ENCODE measurements around the gene THSD7B.

THSD7B gene

GRCh38 chr2:137175246-137175645 lies 409.9 kb downstream of the THSD7B start:
- peaks cover 0 to 4% (median 0%) of the 10 kb centered on the region in 5 donors for H3K36me3 ChIP-seq (ENCODE audit: control insufficient read depth in 5 of 5, insufficient read depth in 5 of 5, low read length in 5 of 5)
- no peak overlapping the region for H3K9ac ChIP-seq (ENCODE audit: low read length in 5 of 5)
- H3K4me3 ChIP-seq (ENCODE audit: low read depth in 1 of 5, low read length in 5 of 5), result no peak overlapping the region
- no peaks in the 10 kb centered on the region for H3K27me3 ChIP-seq (ENCODE audit: control insufficient read depth in 5 of 5, insufficient read depth in 4 of 5, low read length in 5 of 5)
- H3K9me3 ChIP-seq (ENCODE audit: control insufficient read depth in 5 of 5, low read length in 5 of 5), result no peaks in the 10 kb centered on the region
- H3K27ac ChIP-seq (ENCODE audit: low read depth, low read length), result no peak overlapping the region
- peaks cover 0 to 12% (median 6%) of the 10 kb centered on the region in 5 donors for H3K4me1 ChIP-seq (ENCODE audit: control insufficient read depth in 5 of 5, insufficient read depth in 5 of 5, low read length in 5 of 5)

GRCh38 chr2:137178951-137179377 lies 413.6 kb downstream of the THSD7B start:
- H3K36me3 ChIP-seq (ENCODE audit: control insufficient read depth in 5 of 5, insufficient read depth in 5 of 5, low read length in 5 of 5), result no peaks in the 10 kb centered on the region
- no peaks in the 10 kb centered on the region for H3K9me3 ChIP-seq (ENCODE audit: control insufficient read depth in 5 of 5, low read length in 5 of 5)
- no peak overlapping the region for H3K9ac ChIP-seq (ENCODE audit: low read length in 5 of 5)
- no peak overlapping the region for H3K27ac ChIP-seq (ENCODE audit: low read depth, low read length)
- no peak overlapping the region for H3K4me3 ChIP-seq (ENCODE audit: low read depth in 1 of 5, low read length in 5 of 5)
- no peaks in the 10 kb centered on the region for H3K27me3 ChIP-seq (ENCODE audit: control insufficient read depth in 5 of 5, insufficient read depth in 4 of 5, low read length in 5 of 5)
- H3K4me1 ChIP-seq (ENCODE audit: control insufficient read depth in 5 of 5, insufficient read depth in 5 of 5, low read length in 5 of 5), result peaks cover 0 to 12% (median 6%) of the 10 kb centered on the region in 5 donors

GRCh38 chr2:137179542-137179941 lies 414.2 kb downstream of the THSD7B start:
- Histone ChIP-seq H3K27ac (ENCODE audit: low read depth, low read length) (no peak overlapping the region), H3K36me3 (ENCODE audit: control insufficient read depth in 5 of 5, insufficient read depth in 5 of 5, low read length in 5 of 5) (no peaks in the 10 kb centered on the region), H3K4me1 (ENCODE audit: control insufficient read depth in 5 of 5, insufficient read depth in 5 of 5, low read length in 5 of 5) (peaks cover 0 to 12% (median 6%) of the 10 kb centered on the region in 5 donors), H3K27me3 (ENCODE audit: control insufficient read depth in 5 of 5, insufficient read depth in 4 of 5, low read length in 5 of 5) (no peaks in the 10 kb centered on the region), H3K9ac (ENCODE audit: low read length in 5 of 5) (no peak overlapping the region), H3K4me3 (ENCODE audit: low read depth in 1 of 5, low read length in 5 of 5) (no peak overlapping the region), H3K9me3 (ENCODE audit: control insufficient read depth in 5 of 5, low read length in 5 of 5) (no peaks in the 10 kb centered on the region)

GRCh38 chr2:137180012-137180411 lies 414.7 kb downstream of the THSD7B start:
- no peaks in the 10 kb centered on the region for H3K9me3 ChIP-seq (ENCODE audit: control insufficient read depth in 5 of 5, low read length in 5 of 5)
- no peak overlapping the region for H3K27ac ChIP-seq (ENCODE audit: low read depth, low read length)
- no peaks in the 10 kb centered on the region for H3K27me3 ChIP-seq (ENCODE audit: control insufficient read depth in 5 of 5, insufficient read depth in 4 of 5, low read length in 5 of 5)
- H3K4me1 ChIP-seq (ENCODE audit: control insufficient read depth in 5 of 5, insufficient read depth in 5 of 5, low read length in 5 of 5), result peaks cover 0 to 12% (median 6%) of the 10 kb centered on the region in 5 donors
- H3K9ac ChIP-seq (ENCODE audit: low read length in 5 of 5), result no peak overlapping the region
- H3K4me3 ChIP-seq (ENCODE audit: low read depth in 1 of 5, low read length in 5 of 5), result no peak overlapping the region
- H3K36me3 ChIP-seq (ENCODE audit: control insufficient read depth in 5 of 5, insufficient read depth in 5 of 5, low read length in 5 of 5), result no peaks in the 10 kb centered on the region

GRCh38 chr2:137181370-137181769 lies 416.0 kb downstream of the THSD7B start:
- H3K4me3 ChIP-seq (ENCODE audit: low read depth in 1 of 5, low read length in 5 of 5), result no peak overlapping the region
- peaks cover 0 to 3% (median 0%) of the 10 kb centered on the region in 5 donors for H3K9me3 ChIP-seq (ENCODE audit: control insufficient read depth in 5 of 5, low read length in 5 of 5)
- H3K27me3 ChIP-seq (ENCODE audit: control insufficient read depth in 5 of 5, insufficient read depth in 4 of 5, low read length in 5 of 5), result no peaks in the 10 kb centered on the region
- H3K9ac ChIP-seq (ENCODE audit: low read length in 5 of 5), result no peak overlapping the region
- H3K27ac ChIP-seq (ENCODE audit: low read depth, low read length), result no peak overlapping the region
- no peaks in the 10 kb centered on the region for H3K36me3 ChIP-seq (ENCODE audit: control insufficient read depth in 5 of 5, insufficient read depth in 5 of 5, low read length in 5 of 5)
- H3K4me1 ChIP-seq (ENCODE audit: control insufficient read depth in 5 of 5, insufficient read depth in 5 of 5, low read length in 5 of 5), result peaks cover 0 to 12% (median 6%) of the 10 kb centered on the region in 5 donors

- no peak overlapping the region for H3K27ac ChIP-seq (ENCODE audit: low read depth, low read length)
- peaks cover 0 to 3% (median 0%) of the 10 kb centered on the region in 5 donors for H3K9me3 ChIP-seq (ENCODE audit: control insufficient read depth in 5 of 5, low read length in 5 of 5)
- peaks cover 0 to 12% (median 6%) of the 10 kb centered on the region in 5 donors for H3K4me1 ChIP-seq (ENCODE audit: control insufficient read depth in 5 of 5, insufficient read depth in 5 of 5, low read length in 5 of 5)
- H3K9ac ChIP-seq (ENCODE audit: low read length in 5 of 5), result no peak overlapping the region
- no peaks in the 10 kb centered on the region for H3K36me3 ChIP-seq (ENCODE audit: control insufficient read depth in 5 of 5, insufficient read depth in 5 of 5, low read length in 5 of 5)
- H3K27me3 ChIP-seq (ENCODE audit: control insufficient read depth in 5 of 5, insufficient read depth in 4 of 5, low read length in 5 of 5), result no peaks in the 10 kb centered on the region
- no peak overlapping the region for H3K4me3 ChIP-seq (ENCODE audit: low read depth in 1 of 5, low read length in 5 of 5)
These were observed 416.7 kb downstream of the THSD7B start for GRCh38 chr2:137182071-137182470.

GRCh38 chr2:137183206-137183898 lies 418.0 kb downstream of the THSD7B start:
- Histone ChIP-seq H3K9me3 (ENCODE audit: control insufficient read depth in 5 of 5, low read length in 5 of 5) (peaks cover 0 to 3% (median 0%) of the 10 kb centered on the region in 5 donors), H3K27ac (ENCODE audit: low read depth, low read length) (no peak overlapping the region), H3K4me1 (ENCODE audit: control insufficient read depth in 5 of 5, insufficient read depth in 5 of 5, low read length in 5 of 5) (peaks cover 0 to 10% (median 6%) of the 10 kb centered on the region in 5 donors), H3K27me3 (ENCODE audit: control insufficient read depth in 5 of 5, insufficient read depth in 4 of 5, low read length in 5 of 5) (no peaks in the 10 kb centered on the region), H3K36me3 (ENCODE audit: control insufficient read depth in 5 of 5, insufficient read depth in 5 of 5, low read length in 5 of 5) (no peaks in the 10 kb centered on the region), H3K4me3 (ENCODE audit: low read depth in 1 of 5, low read length in 5 of 5) (no peak overlapping the region), H3K9ac (ENCODE audit: low read length in 5 of 5) (no peak overlapping the region)

GRCh38 chr2:137185378-137186078 lies 420.2 kb downstream of the THSD7B start:
- Histone ChIP-seq H3K27ac (ENCODE audit: low read depth, low read length) (no peak overlapping the region), H3K9me3 (ENCODE audit: control insufficient read depth in 5 of 5, low read length in 5 of 5) (peaks cover 0 to 3% (median 0%) of the 10 kb centered on the region in 5 donors), H3K4me1 (ENCODE audit: control insufficient read depth in 5 of 5, insufficient read depth in 5 of 5, low read length in 5 of 5) (no peaks in the 10 kb centered on the region), H3K36me3 (ENCODE audit: control insufficient read depth in 5 of 5, insufficient read depth in 5 of 5, low read length in 5 of 5) (no peaks in the 10 kb centered on the region), H3K4me3 (ENCODE audit: low read depth in 1 of 5, low read length in 5 of 5) (no peak overlapping the region), H3K27me3 (ENCODE audit: control insufficient read depth in 5 of 5, insufficient read depth in 4 of 5, low read length in 5 of 5) (no peaks in the 10 kb centered on the region), H3K9ac (ENCODE audit: low read length in 5 of 5) (no peak overlapping the region)

- no peaks in the 10 kb centered on the region for H3K4me1 ChIP-seq (ENCODE audit: control insufficient read depth in 5 of 5, insufficient read depth in 5 of 5, low read length in 5 of 5)
- H3K9ac ChIP-seq (ENCODE audit: low read length in 5 of 5), result no peak overlapping the region
- H3K36me3 ChIP-seq (ENCODE audit: control insufficient read depth in 5 of 5, insufficient read depth in 5 of 5, low read length in 5 of 5), result no peaks in the 10 kb centered on the region
- no peak overlapping the region for H3K4me3 ChIP-seq (ENCODE audit: low read depth in 1 of 5, low read length in 5 of 5)
- H3K27ac ChIP-seq (ENCODE audit: low read depth, low read length), result no peak overlapping the region
- H3K27me3 ChIP-seq (ENCODE audit: control insufficient read depth in 5 of 5, insufficient read depth in 4 of 5, low read length in 5 of 5), result no peaks in the 10 kb centered on the region
- H3K9me3 ChIP-seq (ENCODE audit: control insufficient read depth in 5 of 5, low read length in 5 of 5), result peaks cover 0 to 3% (median 0%) of the 10 kb centered on the region in 5 donors
These were observed 421.9 kb downstream of the THSD7B start for GRCh38 chr2:137187216-137187615.
